Measurements from ENCODE around the gene KCNS3.
A peak's percentile ranks its signal among the peaks of the same experiment; 100 is the strongest.

KCNS3 gene

DNA sequence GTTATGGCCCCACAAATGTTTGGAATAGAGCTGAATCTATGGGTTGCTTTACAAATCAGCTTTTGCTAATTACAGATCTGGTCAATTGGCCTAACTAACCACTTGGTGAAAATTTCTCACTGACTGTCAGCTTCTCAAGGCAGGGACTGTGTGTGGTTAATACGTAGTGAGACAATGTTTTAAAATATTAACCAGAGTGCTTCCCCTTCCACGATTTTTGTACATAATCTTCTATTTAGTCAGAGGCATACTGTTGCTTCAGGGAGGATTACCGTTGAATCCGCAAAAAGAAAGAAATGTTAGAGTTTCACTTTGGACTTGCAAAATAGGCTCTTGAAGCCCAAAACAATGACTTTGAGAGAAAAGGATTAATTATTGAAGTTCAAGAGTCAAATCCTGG lies 14.9 kb upstream of the KCNS3 start:
- Mint-ChIP-seq H3K4me3 (no peak overlapping the region), H3K4me1 (ENCODE audit: low read depth) (no peaks in the 10 kb centered on the region), H3K9me3 (no peaks in the 10 kb centered on the region), H3K27ac (no peak overlapping the region), H3K27me3 (ENCODE audit: low read depth) (peaks cover 15% of the 10 kb centered on the region), H3K36me3 (ENCODE audit: low read depth) (no peaks in the 10 kb centered on the region)

DNA sequence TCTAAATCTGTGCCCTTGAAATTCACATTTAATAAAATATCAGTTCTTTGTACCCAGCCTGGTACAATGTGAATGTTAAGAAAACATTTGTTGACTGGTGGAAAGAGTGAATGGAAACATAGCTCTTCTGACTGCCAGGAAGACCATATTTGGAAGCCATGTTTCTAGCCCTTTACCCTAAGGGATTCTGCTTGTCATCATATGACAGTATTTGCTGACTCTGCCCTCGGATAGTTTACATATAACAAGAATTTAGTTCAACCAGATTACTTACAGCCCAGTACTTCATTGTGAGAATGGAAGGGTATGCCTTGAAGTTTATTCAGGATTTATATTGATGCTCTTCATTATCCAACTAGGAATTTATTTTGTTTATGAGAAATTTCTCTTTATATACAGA lies 13.8 kb upstream of the KCNS3 start:
- no peaks in the 10 kb centered on the region for H3K4me1 Mint-ChIP-seq (ENCODE audit: low read depth)
- H3K36me3 Mint-ChIP-seq (ENCODE audit: low read depth): no peaks in the 10 kb centered on the region
- no peaks in the 10 kb centered on the region for H3K9me3 Mint-ChIP-seq
- no peak overlapping the region for H3K4me3 Mint-ChIP-seq
- H3K27me3 Mint-ChIP-seq (ENCODE audit: low read depth): peaks cover 14% of the 10 kb centered on the region
- H3K27ac Mint-ChIP-seq: no peak overlapping the region

DNA sequence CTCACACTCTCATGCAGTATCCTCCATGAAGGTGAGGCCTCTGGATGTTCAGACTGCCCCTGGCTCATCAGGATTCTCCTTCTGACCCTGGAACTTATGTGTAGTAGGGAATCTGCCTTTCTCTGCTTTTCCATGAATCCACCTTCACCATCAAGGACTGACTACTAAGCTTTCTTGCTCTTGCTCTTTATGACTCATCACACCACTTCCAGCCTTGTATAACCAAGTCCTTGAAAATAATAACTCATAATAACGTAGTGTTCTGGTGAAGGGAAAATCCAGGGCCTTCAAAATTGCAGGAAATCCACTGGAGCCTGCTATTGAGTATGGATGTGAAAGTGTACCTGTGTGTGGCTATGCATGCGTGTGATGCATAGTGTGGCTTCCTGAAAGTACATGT lies 11.3 kb upstream of the KCNS3 start:
- H3K27me3 Mint-ChIP-seq (ENCODE audit: low read depth): peaks cover 10% of the 10 kb centered on the region
- H3K9me3 Mint-ChIP-seq: no peaks in the 10 kb centered on the region
- H3K4me1 Mint-ChIP-seq (ENCODE audit: low read depth): no peaks in the 10 kb centered on the region
- no peaks in the 10 kb centered on the region for H3K36me3 Mint-ChIP-seq (ENCODE audit: low read depth)
- H3K27ac Mint-ChIP-seq: no peak overlapping the region
- no peak overlapping the region for H3K4me3 Mint-ChIP-seq

DNA sequence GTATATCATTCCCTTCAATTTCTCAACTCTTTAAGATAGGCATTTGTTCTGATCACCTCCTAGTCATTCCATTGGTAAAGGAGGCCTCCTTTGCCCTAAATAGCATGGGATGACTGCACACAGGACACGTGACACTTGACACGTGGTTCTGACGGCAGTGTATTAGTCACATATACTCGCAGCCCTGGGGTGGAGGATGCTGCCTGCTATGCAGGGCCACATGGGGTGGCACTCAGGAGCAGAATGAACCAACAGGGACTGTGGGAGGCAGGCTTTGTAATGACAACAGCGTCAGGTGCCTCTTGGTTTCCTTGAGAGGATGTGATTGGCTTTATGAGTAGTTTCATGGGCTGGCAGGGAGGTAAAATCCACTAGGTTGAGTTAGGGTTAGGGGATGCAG lies 9.3 kb upstream of the KCNS3 start:
- Mint-ChIP-seq H3K9me3 (no peaks in the 10 kb centered on the region), H3K4me1 (ENCODE audit: low read depth) (no peaks in the 10 kb centered on the region), H3K4me3 (no peak overlapping the region), H3K27me3 (ENCODE audit: low read depth) (peaks cover 17% of the 10 kb centered on the region), H3K36me3 (ENCODE audit: low read depth) (no peaks in the 10 kb centered on the region), H3K27ac (no peak overlapping the region)

DNA sequence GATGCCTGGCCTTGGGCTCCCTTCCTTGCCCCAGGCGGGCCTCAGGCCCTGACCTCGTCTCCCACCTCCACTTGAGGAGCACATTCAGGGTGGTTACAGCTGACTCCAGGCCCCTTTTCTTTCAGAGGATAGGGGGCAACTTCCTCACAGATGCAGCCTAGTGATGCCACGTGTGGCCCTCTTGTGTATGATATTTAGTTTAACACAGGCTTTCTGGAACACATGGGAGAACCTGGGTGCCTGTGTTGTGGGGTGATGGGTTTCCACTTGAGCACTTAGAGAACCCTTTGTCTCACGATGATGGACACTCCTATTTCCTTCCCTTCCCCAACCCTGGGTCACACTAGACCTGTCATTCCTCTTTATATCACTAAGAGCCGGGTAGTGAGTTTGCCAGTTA lies 6.8 kb upstream of the KCNS3 start:
- Mint-ChIP-seq H3K27me3 (ENCODE audit: low read depth) (peaks cover 34% of the 10 kb centered on the region), H3K36me3 (ENCODE audit: low read depth) (no peaks in the 10 kb centered on the region), H3K9me3 (no peaks in the 10 kb centered on the region), H3K4me3 (no peak overlapping the region), H3K27ac (no peak overlapping the region), H3K4me1 (ENCODE audit: low read depth) (no peaks in the 10 kb centered on the region)

DNA sequence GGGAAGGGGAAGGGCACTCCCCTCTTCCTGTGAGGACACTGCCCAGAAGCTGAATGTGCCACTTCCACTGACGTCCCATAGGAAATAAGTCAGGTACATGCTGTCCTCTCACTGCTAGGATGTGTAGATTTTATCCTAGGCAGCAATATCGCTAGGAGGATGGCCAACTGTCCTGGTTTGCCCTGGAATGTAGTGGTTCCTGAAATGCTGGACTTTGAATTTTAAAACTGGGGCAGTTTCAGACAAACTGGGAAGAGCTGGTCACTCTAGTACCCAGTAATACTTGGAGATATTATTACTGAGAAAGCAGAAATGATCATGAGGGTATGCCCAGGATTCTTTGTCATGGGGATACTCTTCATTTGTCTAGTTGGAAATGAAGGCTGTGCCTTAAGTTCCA lies 5.4 kb upstream of the KCNS3 start:
- Mint-ChIP-seq H3K4me1 (ENCODE audit: low read depth) (peaks cover 4% of the 10 kb centered on the region), H3K36me3 (ENCODE audit: low read depth) (no peaks in the 10 kb centered on the region), H3K4me3 (no peak overlapping the region), H3K27ac (no peak overlapping the region), H3K27me3 (ENCODE audit: low read depth) (peaks cover 48% of the 10 kb centered on the region), H3K9me3 (no peaks in the 10 kb centered on the region)

DNA sequence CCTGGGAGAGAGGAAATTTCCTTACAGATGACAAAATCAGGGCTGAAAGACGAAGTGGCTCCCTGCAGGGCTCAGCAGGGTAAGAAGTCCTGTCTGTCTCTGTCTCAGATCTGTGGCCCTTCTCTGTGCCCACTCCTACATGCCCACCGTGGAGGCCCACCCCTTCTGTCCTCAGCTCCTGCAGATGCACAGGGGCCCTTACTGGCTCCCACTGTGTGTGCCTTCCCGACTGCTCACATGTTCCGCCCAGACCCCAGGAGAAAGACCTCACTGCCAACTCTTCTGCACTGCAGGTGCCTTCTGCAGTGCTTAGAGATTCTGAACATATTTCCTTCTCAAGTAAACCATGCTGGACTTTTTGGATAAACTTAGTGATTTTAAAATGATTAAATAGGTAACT lies 1.9 kb upstream of the KCNS3 start:
- H3K27me3 Mint-ChIP-seq (ENCODE audit: low read depth): peaks cover 65% of the 10 kb centered on the region

DNA sequence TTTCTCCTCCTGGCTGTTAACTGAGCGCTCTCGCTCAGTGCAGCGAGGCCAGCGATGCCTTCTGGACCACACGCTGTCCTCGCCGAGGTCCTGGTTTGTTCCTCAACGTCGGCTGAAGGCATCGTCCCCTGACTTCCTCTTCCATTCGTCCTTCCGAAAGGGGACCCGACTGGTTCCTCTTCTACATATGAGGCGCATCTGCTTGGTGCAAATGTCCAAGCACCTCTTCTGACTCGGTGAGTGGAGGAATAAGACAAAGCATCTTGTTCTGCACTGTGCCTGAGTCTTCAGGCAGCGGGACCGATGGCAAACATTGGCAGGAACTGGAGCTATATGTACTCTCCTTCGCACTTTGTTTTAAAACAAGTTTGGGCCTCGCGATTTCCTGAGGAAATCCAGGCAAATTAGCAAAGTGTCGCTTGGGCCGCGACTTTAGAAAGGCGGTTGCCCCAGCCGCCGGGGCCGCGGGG lies 621 bp upstream of the KCNS3 start:
- no peaks in the 10 kb centered on the region for H3K9me3 Mint-ChIP-seq
- peak overlapping the region; percentile 71 for H3K4me3 Mint-ChIP-seq
- no peaks in the 10 kb centered on the region for H3K36me3 Mint-ChIP-seq (ENCODE audit: low read depth)
- H3K27ac Mint-ChIP-seq: no peak overlapping the region
- peaks cover 9% of the 10 kb centered on the region for H3K4me1 Mint-ChIP-seq (ENCODE audit: low read depth)
- H3K27me3 Mint-ChIP-seq (ENCODE audit: low read depth): peaks cover 74% of the 10 kb centered on the region

More for the DNA sequence above, 1.9 kb upstream of the KCNS3 start:
- H3K4me1 Mint-ChIP-seq (ENCODE audit: low read depth): peaks cover 9% of the 10 kb centered on the region
- H3K9me3 Mint-ChIP-seq: no peaks in the 10 kb centered on the region
- no peak overlapping the region for H3K4me3 Mint-ChIP-seq
- no peak overlapping the region for H3K27ac Mint-ChIP-seq
- H3K36me3 Mint-ChIP-seq (ENCODE audit: low read depth): no peaks in the 10 kb centered on the region

DNA sequence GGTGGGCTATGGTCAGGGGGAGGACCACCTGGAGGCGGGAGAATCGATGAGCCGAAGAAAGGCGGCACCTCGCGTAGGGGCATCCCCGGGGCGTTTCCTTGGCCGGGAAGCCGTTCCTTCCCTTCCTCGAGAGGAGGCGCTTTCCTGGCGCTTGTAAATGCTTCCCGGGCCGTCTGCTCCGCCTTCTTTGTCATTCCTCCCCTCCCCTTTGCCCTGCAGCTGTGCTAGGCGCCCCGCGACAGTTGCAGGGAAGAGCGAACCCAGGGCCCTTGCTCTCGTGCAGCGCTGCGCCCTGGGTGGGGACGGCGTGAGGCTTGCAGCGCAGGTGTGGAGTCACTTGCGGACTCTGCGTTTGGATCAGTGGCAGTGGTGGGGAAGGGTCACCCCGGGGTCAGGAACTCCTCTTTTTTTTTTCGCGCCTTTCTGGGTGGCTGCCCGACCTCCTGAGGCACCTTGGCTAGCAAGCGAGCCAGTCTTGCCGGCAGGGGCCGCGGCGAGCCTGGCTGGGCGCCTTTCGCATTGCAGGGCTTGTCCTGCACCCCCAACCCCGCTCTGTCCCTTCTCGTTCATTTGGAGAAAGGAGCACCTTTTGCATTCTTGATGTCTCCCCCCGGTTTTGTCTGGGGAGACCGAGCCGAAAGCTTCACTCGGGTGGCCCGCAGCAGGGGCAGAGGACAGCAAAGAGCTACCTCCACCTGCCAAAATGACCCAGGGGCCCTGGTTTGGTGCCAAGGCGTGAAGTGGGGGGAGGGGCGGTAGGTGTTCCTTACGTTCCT lies 858 bp downstream of the KCNS3 start:
- Mint-ChIP-seq H3K36me3 (ENCODE audit: low read depth) (no peaks in the 10 kb centered on the region), H3K27ac (no peak overlapping the region), H3K9me3 (no peaks in the 10 kb centered on the region), H3K4me1 (ENCODE audit: low read depth) (peaks cover 9% of the 10 kb centered on the region), H3K4me3 (peak overlapping the region; percentile 74), H3K27me3 (ENCODE audit: low read depth) (peaks cover 67% of the 10 kb centered on the region)

DNA sequence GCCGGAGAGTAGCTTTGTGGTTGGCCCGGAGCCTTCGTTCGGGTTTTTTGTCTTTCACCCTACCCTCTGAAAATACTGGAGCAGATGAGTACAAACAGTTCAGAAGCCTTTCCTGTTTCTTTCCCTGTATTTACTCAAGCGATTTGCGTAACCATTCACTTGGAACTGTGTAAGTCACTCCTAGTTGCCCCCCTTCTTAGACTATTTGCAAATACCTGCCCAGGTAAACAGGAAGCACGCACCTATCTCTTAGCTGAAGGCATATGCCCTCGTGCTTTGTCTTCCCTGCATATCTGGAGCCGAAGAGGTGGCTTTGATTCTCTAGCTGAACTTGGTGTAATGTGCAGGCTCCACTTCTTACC lies 1.4 kb downstream of the KCNS3 start:
- peaks cover 67% of the 10 kb centered on the region for H3K27me3 Mint-ChIP-seq (ENCODE audit: low read depth)
- H3K4me1 Mint-ChIP-seq (ENCODE audit: low read depth): peaks cover 9% of the 10 kb centered on the region
- no peaks in the 10 kb centered on the region for H3K9me3 Mint-ChIP-seq
- no peak overlapping the region for H3K27ac Mint-ChIP-seq
- H3K4me3 Mint-ChIP-seq: peak overlapping the region; percentile 55
- H3K36me3 Mint-ChIP-seq (ENCODE audit: low read depth): no peaks in the 10 kb centered on the region

DNA sequence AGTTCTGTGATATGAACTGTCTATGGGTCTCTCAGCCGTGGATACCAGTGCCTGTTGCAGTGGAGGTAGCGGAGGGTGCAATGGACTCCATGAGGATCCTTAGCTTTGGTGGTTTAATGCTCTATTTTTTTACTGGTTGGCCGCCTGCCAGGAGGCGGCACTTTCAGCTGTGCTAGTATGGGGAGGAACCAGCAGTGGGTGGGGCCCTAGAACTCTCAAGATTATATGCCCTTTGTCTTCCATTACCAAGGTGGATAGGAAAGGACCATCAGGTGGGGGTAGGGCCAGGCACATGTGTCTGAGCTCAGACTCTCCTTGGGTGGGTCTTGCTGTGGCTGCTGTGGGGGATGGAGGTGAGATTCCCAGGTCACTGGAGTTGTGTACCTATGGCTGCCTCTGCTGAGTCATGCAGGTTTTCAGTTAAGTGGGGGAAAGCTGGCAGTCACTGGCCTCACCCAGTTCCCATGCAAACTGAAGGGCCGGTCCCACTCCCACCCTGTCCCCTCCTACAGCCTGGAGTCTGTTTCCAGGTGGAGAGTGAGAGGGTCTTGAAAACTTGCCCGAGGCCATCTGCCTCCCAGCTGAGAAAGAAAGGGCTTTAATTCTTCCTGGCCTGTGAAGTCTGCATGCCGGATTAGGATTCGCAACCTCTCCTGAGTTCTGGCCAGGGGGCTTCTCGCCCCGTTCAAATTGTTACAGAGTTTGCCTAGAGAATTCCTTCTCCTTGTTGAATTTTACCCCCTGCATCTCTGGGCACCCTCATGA lies 14.5 kb downstream of the KCNS3 start:
- no peaks in the 10 kb centered on the region for H3K9me3 Mint-ChIP-seq
- H3K27ac Mint-ChIP-seq: no peak overlapping the region
- H3K36me3 Mint-ChIP-seq (ENCODE audit: low read depth): no peaks in the 10 kb centered on the region
- H3K4me1 Mint-ChIP-seq (ENCODE audit: low read depth): no peaks in the 10 kb centered on the region
- no peak overlapping the region for H3K4me3 Mint-ChIP-seq
- H3K27me3 Mint-ChIP-seq (ENCODE audit: low read depth): peaks cover 6% of the 10 kb centered on the region

DNA sequence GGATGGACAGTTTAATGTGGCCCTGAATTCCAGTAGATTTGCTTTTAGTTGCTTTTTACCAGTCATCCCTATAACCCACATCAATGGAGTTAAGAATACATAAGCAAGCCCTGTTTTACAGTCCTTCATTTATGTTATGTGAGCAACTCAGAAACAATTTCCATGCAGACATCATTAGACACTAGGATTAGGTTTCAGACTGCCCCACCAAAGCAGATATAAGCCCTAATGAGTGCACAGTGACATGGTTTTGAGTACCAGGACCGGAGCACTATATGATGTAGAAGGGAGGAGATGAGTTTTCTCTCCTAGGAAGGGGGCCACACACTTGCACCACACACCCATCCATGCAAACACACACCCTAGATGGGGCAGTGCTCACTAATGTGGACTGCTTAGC lies 15.5 kb downstream of the KCNS3 start:
- no peak overlapping the region for H3K27ac Mint-ChIP-seq
- H3K4me1 Mint-ChIP-seq (ENCODE audit: low read depth): no peaks in the 10 kb centered on the region
- H3K36me3 Mint-ChIP-seq (ENCODE audit: low read depth): no peaks in the 10 kb centered on the region
- H3K9me3 Mint-ChIP-seq: no peaks in the 10 kb centered on the region
- H3K4me3 Mint-ChIP-seq: no peak overlapping the region
- H3K27me3 Mint-ChIP-seq (ENCODE audit: low read depth): peaks cover 6% of the 10 kb centered on the region

DNA sequence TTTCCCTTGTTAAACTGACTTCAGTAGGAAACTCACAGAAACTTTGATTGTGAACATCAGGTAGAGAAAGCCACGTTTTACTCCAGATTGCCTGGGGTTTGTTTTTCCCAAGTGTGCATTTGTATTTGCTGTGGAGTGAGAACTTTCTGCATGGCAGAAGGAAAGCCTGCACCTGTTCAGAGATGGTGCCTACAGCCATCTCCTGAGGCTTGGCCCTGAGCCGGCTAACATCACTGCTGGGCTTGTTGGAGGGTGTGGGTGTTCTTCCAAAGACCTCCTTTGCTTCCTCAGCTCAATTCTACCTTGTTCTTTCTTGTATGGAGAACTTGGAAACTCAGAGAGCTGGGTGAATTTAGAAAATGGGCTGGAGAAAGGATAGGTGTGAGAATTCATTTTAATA lies 16.1 kb downstream of the KCNS3 start:
- no peaks in the 10 kb centered on the region for H3K36me3 Mint-ChIP-seq (ENCODE audit: low read depth)
- no peaks in the 10 kb centered on the region for H3K9me3 Mint-ChIP-seq
- H3K4me3 Mint-ChIP-seq: no peak overlapping the region
- peaks cover 6% of the 10 kb centered on the region for H3K27me3 Mint-ChIP-seq (ENCODE audit: low read depth)
- H3K4me1 Mint-ChIP-seq (ENCODE audit: low read depth): no peaks in the 10 kb centered on the region
- no peak overlapping the region for H3K27ac Mint-ChIP-seq

DNA sequence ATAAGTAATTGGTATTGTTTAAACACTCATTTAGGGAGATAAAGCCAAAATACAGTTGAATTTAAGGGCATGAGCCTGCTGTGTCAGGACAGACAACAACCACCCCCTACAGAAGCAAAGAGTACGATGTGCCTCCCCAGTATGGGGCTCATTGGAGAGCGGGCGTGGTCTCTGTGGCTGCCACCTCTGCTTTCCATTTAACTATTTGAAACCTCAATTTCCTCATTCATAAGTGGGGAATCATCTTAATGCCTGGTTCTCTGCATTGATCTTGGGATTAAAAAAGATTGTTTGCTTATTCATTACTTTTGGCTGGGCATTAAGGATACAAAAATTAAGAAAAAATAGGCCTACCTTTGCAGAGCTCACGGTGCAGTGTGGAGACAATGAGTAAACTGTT lies 21.4 kb downstream of the KCNS3 start:
- H3K36me3 Mint-ChIP-seq (ENCODE audit: low read depth): no peaks in the 10 kb centered on the region
- H3K27ac Mint-ChIP-seq: no peak overlapping the region
- no peak overlapping the region for H3K4me3 Mint-ChIP-seq
- H3K9me3 Mint-ChIP-seq: no peaks in the 10 kb centered on the region
- H3K27me3 Mint-ChIP-seq (ENCODE audit: low read depth): no peaks in the 10 kb centered on the region
- H3K4me1 Mint-ChIP-seq (ENCODE audit: low read depth): no peaks in the 10 kb centered on the region

DNA sequence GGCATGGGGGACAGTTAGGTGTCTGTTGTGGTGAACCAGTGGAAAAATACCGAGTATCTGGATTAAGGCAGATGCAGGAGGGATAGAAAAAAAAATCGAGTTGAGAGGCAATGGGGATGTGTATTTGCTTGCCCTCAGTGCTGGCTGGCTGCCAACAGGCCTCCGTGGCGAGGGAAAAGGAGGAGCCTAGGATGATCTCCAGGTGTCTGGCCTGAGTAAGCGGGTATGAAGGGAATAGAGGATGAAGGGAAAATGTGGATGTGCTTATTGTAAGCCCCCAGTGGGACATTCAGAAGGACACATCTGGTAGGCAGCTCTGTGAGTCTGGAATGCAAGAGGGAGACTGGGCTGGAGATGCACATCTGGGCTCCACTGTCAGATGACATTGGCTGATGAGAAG lies 22.8 kb downstream of the KCNS3 start:
- no peaks in the 10 kb centered on the region for H3K4me1 Mint-ChIP-seq (ENCODE audit: low read depth)
- H3K36me3 Mint-ChIP-seq (ENCODE audit: low read depth): no peaks in the 10 kb centered on the region
- no peak overlapping the region for H3K4me3 Mint-ChIP-seq
- H3K27ac Mint-ChIP-seq: no peak overlapping the region
- no peaks in the 10 kb centered on the region for H3K27me3 Mint-ChIP-seq (ENCODE audit: low read depth)
- H3K9me3 Mint-ChIP-seq: no peaks in the 10 kb centered on the region
